ENCODE data around the gene GRIN2D. TPM values are rescaled to one million over a fixed set of nuclear protein-coding genes. Genes with fewer than 3 reads are reported as not detected.

The GRIN2D gene
- total RNA-seq, 1 donor from 2014 or later = 0.40 TPM

DNA sequence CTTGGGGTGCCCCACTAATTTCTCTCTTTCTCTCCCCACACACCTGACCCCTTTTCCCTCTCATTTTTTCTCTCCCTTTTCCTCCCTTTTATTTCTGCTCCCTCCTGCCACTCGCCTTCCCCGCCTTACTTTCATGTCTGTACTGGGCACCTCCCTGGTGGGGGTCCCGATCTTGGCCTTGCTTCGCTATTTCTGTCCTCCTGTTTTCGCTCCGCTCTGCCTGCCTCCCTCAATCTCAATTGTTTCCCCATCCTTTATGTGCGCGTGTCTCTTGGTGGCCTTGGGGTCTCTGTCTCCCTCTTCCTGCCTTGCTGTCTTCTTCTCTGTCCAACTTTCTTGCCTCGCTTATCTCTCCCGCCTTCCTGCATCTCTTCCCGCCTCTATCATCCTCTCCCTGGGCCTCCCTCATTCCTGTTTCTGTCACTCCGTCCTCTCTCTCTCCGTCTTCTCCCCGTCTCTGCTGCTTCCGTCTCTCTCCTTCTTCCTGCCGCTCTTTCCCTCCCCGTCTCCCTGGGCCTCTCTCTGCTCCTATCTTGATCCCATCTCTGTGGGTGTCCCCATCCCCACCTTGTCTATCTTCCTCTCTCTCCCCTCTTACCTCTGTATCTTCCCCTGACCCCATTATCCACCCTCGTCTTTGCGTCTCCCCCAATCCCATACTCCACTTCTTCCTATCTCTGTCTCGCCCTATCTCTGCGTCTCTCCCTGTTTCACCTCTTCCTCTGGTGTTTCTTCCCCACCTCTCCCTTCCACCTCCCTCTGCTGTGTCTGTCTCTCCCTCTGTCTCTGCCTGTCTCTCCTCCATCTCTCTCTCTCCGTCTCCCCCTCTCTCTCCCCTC, 4.0 kb downstream of the GRIN2D start:
- DNase-seq (ENCODE audit: low read depth, low spot score) = no peak

DNA sequence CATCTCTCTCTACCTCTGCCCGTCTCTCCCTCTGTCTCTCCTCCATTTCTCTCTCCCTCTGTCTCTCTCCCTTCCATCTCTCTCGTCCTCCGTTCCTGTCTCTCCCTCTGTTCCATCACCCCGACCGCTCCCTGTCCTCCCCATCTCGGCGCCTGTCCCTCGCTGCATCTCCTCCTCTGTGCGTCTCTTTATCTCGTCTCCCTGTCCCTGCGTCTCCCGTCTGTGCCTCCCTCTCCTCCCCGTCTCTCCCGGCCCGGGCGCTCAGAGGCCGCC, 4.6 kb downstream of the GRIN2D start:
- no peak for DNase-seq (ENCODE audit: low read depth, low spot score)

DNA sequence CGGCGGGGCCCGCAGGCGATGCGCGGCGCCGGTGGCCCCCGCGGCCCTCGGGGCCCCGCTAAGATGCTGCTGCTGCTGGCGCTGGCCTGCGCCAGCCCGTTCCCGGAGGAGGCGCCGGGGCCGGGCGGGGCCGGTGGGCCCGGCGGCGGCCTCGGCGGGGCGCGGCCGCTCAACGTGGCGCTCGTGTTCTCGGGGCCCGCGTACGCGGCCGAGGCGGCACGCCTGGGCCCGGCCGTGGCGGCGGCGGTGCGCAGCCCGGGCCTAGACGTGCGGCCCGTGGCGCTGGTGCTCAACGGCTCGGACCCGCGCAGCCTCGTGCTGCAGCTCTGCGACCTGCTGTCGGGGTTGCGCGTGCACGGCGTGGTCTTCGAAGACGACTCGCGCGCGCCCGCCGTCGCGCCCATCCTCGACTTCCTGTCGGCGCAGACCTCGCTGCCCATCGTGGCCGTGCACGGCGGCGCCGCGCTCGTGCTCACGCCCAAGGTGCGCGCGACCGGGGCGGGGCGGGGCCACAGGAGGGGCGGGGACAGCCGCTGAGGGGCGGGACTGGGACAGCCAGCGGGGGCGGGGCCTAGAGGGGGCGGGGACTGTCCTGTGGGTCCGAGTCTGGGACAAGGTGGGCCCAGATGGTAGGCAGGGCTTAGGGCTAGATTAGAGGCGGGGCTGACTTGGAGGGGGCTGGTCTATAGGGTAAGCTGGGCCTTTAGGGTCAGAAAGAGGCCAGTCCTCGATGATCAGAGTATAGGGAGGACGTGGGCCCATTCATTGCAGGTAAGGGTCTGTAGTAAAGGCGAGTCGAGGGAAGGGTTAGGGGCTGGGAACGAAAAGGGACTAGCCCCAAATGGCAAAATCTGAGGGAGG, 5.1 kb downstream of the GRIN2D start:
- no peak for DNase-seq (ENCODE audit: low read depth, low spot score)

DNA sequence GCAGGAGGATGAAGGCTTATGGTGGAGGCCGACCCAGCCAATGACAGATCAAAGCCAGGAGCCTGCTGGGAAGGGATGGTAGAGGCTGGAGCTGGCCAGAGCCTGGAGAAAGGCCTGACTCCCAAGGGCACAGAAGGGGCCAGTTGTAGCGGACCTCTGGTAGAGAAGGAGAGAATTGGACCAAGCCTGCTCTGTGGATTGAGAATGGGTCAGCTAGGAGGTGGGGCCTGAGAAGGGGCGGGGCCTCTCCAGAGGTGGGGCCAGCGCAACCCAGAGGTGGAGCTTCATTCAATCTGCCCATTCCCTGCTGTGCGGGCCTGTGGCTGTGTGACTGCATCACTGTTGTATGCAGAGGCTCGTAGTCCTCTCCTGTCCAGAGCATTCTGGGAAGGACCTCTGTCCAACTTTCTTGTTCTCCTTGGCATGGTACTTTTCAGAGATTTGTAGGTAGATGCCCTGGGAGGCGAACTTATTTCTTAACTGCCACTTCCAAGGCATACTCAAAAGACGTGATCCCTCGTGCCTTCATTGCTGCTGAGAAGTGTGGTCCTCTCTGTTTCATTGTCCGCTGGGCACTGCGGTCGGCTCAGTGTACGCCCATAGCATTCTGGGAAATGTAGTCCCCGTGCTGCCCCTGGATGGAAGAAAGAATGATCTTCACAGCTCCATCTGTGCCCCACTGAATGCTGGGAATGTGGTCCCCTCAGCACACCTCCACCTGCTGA, 6.7 kb downstream of the GRIN2D start:
- DNase-seq (ENCODE audit: low read depth, low spot score) = no peak

DNA sequence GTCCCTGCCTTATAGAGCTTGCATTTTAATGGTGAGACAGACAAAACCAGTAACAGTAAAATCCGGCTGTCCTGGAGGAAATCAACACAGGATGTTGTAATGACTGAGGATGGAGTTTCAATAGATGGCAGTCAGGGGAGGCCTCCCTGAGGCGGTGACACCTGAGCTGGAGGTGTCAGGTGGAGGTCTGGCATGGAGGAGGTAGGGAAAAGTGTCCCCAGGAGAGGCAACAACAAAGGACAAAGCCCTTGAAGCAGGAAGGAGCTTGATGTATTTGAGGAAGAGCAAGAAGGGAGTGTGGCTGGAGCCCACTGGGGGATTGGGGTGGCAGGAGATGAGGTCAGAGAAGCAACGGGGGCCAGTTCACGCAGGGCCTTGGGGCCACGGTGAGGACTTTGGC, 7.8 kb downstream of the GRIN2D start:
- no peak for DNase-seq (ENCODE audit: low read depth, low spot score)

DNA sequence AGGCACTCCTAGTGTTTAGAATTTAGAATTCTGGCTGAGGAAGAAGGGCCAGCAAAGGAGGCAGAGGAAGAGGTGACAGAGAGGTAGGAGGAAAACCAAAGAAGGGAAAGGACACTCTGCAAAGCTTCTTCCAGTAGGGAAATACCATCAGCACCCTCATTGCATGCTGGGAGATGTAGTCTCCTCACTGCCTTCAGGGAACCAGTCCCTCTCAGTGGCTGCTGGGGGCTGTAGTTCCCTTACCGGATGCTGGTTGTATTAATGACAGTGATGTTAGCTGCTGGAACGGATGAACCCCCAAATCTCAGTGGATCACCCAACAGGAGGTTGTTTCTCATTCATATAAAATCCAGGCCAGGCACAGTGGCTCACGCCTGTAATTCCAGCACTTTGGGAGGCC, 10.1 kb downstream of the GRIN2D start:
- no peak for DNase-seq (ENCODE audit: low read depth, low spot score)

DNA sequence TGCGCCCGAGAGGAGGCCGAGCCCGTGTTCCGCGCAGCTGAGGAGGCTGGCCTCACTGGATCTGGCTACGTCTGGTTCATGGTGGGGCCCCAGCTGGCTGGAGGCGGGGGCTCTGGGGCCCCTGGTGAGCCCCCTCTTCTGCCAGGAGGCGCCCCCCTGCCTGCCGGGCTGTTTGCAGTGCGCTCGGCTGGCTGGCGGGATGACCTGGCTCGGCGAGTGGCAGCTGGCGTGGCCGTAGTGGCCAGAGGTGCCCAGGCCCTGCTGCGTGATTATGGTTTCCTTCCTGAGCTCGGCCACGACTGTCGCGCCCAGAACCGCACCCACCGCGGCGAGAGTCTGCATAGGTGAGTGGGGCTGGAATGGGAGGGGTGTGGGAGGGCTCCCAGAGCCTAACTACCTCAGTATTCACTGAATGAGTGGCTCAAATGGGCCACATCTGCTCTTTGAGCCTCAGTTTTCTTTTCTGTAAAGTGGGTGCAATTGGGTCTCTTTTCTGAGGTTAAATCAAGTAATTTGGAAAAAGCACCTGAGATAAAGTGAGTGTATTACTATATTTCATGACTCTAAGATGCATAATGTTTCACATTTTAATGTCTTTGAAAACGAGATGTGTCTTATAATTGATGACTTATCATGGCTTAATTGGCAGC, 11.7 kb downstream of the GRIN2D start:
- no peak for DNase-seq (ENCODE audit: low read depth, low spot score)

DNA sequence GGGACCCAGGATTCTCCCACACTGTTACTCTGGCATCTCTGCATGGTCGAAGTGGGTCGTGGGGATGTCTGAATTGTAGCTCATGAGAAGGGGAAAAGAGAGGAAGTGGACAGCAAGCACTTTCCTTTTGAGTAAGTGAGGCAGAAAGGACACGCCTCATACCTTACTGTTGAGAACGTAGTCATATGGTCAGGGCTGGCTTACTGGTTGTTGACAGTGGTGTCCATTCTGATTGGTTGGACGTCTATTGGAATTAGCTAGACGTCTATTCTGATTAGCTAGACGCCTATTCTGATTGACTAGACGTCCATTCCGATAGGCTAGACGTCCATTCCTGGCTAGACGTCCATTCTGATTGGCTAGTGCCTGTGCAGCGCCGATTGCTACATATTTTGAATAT, 12.4 kb downstream of the GRIN2D start:
- no peak for DNase-seq (ENCODE audit: low read depth, low spot score)

DNA sequence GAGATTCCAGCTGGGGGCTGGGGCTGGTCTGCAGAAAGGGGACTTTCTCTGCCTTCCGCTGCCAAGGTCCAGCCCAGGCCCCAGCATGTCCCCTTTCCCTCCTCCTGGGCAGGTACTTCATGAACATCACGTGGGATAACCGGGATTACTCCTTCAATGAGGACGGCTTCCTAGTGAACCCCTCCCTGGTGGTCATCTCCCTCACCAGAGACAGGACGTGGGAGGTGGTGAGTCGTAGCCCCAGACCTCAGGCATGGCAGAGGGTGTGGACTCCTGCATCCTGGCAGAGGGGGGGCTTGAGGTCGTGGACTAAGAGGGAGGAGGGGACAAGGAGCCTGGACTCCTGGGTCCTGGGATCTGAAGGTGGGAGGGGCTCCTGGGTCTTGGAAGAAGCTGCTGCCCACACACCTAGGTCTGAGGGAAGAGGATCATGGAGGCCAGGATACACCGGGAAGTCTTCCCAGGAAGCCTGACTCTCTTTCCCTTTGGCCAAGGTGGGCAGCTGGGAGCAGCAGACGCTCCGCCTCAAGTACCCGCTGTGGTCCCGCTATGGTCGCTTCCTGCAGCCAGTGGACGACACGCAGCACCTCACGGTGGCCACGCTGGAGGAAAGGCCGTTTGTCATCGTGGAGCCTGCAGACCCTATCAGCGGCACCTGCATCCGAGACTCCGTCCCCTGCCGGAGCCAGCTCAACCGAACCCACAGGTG, 20.6 kb downstream of the GRIN2D start:
- no peak for DNase-seq (ENCODE audit: low read depth, low spot score)

DNA sequence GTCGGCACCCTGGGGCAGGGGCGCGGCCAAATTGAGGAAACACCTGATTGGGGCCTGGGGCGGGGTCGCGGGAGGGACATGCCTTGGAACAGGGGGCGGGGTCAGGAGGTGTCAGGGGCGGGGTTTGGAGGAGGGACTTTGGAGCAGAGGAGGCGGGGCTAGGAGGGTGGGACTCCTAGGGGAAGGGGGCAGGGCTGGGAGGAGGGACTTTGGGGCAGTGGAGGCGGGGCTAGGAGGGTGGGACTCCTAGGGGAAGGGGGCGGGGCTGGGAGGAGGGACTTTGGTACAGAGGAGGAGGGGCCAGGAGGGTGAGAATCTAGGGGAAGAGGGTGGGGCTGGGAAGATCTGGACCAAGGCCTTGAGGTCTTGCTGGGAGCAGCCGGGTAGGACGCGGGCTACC, 21.9 kb downstream of the GRIN2D start:
- peak; percentile 51 for DNase-seq (ENCODE audit: low read depth, low spot score)

DNA sequence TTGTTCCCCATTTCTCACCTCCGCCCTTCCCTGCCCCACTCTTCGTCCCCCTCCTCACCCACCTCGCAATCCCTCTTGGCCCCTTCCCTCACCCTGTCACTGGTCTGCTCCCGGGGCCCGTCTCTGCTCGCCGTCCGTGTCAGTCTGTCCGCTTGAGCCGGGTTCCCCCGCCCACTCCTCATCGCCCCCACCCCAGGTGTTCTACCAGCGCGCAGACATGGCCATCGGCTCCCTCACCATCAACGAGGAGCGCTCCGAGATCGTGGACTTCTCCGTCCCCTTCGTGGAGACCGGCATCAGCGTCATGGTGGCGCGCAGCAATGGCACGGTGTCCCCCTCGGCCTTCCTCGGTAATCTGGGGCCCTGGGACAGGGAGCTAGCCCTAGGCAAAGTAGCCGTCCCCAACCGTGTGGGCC, 22.3 kb downstream of the GRIN2D start:
- DNase-seq (ENCODE audit: low read depth, low spot score) = no peak

DNA sequence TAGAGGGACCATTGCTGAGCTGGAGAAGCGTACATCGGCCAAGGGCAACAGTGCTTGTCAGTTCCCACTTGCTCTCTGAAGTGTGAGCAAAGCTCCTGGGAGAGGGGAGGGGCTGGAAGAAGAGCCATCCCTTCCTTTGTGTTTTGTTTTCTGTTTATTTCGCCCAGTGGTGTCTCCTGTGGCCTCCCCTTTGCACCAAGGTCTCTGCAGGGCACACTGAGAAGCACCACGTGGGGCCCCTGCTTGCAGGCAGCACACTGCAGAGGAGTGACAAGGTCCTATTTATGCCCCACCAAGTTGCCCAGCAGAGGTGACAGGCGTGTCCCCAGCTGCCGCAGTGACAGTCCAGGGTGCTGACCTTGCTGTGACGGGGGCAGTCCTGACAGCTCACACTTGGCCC, 24.0 kb downstream of the GRIN2D start:
- no peak for DNase-seq (ENCODE audit: low read depth, low spot score)

DNA sequence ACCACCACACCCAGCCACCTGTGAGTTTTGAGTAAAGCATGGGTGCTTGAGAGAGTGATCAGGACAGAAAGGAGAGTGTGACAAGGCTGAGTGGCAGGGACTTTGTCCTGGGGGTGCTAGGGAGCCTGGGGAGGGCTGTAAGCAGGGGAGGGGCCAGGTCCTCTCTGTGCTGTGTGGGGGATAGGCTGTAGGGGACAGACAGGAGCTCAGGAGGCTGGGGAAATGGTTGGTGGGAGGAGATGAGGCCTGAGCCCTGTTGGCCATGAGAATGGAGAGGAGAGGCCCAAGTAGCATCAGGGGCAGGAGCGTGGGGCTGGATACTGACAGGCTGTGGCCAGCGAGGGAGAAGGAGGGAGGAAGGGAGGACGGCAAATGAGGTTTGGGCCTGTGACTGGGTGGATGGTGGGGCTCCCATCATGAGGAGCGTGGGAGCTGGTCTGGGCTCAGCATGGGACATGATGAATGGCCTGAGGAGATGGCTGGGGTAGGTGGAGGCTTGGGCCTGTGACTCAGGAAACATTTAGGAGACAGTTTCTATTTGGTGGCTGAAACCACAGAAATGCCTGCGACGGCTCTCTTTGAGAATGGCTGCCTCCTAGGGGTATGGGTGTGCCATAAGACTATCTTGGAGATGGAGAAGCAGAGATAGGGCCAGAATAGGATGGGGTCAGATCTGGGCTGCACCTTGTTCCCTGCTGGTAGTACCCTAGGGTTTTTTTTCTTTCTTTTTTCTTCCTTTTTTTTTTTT, 25.0 kb downstream of the GRIN2D start:
- no peak for DNase-seq (ENCODE audit: low read depth, low spot score)

DNA sequence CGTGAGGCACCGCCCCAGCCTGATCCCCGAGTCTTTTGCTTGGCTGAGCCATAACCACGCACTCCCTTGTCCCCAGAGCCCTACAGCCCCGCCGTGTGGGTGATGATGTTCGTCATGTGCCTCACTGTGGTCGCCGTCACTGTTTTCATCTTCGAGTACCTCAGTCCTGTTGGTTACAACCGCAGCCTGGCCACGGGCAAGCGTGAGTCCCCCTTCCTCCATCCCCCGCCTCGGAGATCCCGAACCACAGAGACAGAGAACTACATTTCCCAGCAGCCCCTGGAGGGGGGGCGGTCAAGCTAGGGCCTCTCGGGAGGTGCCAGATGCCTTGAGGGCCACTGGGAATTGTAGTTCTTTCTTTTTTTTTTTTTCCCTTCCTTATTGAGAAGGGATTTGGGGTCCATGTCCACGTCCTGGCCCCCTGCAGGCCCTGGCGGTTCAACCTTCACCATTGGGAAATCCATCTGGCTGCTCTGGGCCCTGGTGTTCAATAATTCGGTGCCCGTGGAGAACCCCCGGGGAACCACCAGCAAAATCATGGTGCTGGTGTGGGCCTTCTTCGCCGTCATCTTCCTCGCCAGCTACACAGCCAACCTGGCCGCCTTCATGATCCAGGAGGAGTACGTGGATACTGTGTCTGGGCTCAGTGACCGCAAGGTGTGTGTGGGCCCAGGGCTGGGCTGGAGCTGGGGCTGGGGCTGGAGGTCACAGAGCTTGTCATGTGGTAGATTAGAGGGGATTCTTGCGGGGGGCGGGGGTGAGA, 25.9 kb downstream of the GRIN2D start:
- no peak for DNase-seq (ENCODE audit: low read depth, low spot score)

DNA sequence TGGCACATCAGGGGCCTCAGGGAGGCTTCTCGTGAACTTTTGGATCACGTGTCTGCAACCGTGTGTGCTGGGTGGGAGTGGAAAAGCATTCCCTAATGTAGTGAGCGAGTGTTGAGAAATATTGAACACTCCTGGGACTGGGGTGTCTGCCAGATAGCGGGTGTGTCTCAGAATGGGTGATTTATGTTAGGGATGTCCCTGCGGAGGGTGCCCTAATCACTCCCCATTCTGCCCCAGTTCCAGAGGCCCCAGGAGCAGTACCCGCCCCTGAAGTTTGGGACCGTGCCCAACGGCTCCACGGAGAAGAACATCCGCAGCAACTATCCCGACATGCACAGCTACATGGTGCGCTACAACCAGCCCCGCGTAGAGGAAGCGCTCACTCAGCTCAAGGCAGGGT, 28.1 kb downstream of the GRIN2D start:
- DNase-seq (ENCODE audit: low read depth, low spot score) = no peak

DNA sequence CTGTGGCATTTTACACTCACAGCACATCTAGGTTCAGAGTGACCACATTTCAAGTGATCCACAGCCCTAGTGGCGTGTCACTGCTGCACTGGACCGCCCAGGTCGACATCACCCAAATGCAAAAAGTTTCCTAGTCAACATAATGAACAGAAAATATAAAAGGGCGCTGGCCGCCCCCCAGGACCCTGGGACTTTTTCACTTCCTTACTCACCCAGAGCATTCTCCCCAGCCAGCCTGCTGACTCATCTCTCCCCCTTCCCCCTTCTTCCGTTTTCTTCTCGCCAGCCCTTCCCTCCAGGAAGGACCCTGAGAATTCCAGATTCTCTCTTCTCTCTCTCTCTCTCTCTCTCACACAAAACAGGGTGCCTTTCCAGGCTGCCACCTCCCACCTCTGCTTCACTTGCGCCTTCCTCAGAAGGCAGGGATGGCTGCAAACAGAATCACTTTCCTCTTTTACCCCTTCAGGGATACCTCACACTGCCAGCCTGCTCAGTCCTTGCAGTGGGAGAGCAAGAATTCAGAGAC, 31.3 kb downstream of the GRIN2D start:
- no peak for DNase-seq (ENCODE audit: low read depth, low spot score)

DNA sequence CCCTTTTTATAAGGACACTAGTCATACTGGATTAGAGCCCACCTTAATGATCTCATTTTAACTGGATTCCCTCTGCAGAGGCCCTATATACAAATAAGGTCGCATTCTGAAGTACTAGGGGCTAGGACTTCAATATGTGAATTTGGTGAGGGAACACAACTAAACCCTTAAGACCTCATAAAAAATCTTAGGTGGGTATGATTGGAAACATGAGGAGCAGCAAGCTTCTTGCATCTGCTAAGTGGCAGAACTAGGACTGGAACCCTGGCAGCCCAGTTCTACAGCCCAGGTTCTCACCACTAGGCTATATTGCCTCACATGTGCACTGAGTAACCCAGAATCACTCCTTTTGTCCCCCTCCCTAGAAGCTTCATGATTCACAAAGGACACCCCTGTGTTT, 35.2 kb downstream of the GRIN2D start:
- no peak for DNase-seq (ENCODE audit: low read depth, low spot score)

DNA sequence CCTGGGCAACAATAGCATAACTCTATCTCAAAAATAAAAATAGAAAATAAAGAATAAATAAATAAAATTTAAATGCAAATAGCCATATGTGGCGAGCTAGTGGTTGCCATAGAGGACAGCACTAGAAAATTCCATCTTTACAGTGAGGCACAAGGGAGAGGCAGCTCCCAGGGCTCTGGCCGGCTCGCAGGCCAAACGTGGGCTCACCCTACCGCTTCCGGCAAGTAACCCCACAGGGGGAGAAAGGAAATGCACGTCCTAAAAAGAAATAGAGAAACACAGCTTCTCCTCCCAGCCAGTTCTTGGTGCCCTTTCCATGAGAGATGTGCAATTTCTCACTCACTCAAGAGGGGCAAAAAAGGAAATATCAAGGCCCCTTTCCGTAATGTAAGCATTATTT, 39.9 kb downstream of the GRIN2D start:
- DNase-seq (ENCODE audit: low read depth, low spot score) = no peak

DNA sequence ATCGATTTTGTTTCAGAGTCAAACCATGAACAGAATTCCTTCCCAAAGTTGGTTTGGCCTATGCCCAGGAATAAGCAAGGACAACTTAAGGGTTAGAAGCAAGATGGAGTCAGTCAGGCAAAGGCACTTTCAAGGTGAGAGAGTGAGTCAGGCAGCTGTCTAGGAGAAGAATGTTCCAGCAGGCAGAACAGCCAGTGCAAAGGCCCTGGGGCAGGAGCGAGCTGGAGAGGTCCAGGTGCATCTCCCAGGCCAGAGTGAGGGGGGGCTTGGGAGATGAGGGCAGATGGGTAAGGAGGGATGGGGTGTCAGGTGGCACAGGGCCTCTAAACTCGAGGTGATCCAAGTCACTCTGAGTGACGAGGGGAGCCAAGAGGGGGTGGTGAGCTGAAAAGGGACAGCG, 43.1 kb downstream of the GRIN2D start:
- DNase-seq (ENCODE audit: low read depth, low spot score) = no peak

Data from pulmonary artery endothelial cell (primary cell).